GM21360 (cell line): ENCODE data around the gene SHOC1.
"Not testable (repeated sequence)": the region's sequence is repeated elsewhere in the genome, so short reads cannot be mapped to it uniquely, and the experiment has no call there.

Experiments used
- ATAC-seq: cut with Tn5 transposase; IDR thresholded peaks from one replicate; pipeline ENCODE4 v1.9.1; 2021; ENCODE audit warnings: mild to moderate bottlenecking, moderate library complexity; ENCODE audit not compliant: unreplicated experiment

Gene SHOC1

DNA sequence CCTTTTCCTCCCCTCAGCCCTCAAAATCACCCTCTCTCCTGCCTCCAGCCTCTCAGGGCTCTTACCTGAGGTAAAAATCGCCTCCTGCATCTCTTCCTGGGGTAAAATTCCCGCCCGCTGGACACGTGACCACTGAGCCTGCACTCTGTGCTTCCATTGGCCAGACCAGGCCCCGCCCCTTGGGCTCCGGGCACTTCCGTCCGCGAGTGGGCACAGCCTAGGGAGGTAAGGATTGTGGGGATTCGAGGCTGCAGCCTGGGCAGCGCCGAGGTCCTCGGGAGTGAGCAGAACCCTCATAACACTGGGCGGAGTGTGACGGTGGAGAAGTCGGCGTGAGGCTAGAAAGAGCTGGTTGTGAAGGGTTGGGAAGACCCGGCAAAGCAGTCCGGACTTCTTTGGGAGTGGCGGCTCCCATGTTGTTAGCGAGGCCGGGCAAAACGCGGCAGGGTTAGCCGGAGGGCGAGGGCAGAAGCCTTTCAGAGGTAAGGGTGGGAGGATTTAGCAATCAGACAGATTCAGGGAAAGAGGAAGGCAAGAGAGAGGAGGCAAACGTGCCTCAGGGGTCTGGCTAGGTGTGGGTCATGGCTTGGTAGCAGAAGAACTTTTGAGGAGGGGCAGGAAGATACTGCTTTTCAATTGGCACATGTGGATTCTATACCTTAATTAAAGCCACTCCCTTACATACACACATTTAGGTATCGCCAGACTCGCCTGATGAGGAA is at the start of gene SHOC1:
Gene SHOC1 (minus strand): TSS at position 103 of the 722 bp plus-strand sequence. CDS start 3,519 bp downstream, outside the sequence.
- no peak for ATAC-seq

DNA sequence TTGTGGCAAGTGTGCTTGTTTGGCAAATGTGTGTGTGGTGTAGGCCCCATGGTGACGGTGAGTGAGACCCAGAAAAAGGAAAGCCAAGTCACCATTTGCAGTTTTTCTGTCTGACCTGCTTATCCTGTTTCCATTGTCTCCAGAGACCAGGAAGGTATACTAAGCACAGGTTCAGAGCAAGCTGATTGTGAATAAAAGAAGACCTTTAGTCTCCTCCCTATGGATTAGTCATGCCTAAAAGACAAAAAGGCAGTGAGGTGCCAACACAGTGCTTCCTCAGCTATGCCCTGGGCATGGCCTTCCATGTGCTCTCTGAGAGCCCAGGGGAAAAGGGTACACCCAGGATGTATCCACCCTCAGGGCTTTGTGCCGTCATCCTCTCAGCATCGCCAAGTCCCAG is 49.2 kb upstream of the SHOC1 start:
- ATAC-seq = no peak

DNA sequence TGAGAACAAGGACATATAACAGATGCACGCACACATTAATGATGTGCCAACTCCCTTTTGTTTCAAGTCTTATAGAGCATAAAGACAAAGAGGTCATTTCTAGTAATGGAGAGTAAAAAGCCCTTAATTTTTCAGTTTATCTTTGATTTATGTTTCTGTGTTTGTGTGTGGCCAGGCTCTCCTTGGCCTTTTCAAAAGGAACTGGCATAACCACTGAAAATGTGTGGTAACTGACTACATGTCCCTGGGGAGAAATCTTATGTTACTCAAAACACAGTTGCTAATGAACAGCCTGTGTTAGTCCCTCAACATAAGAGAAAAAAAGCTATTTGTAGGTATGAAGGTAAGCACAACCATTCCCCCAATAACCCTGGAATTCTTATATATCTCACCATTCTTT is 47.6 kb upstream of the SHOC1 start:
- ATAC-seq = no peak

DNA sequence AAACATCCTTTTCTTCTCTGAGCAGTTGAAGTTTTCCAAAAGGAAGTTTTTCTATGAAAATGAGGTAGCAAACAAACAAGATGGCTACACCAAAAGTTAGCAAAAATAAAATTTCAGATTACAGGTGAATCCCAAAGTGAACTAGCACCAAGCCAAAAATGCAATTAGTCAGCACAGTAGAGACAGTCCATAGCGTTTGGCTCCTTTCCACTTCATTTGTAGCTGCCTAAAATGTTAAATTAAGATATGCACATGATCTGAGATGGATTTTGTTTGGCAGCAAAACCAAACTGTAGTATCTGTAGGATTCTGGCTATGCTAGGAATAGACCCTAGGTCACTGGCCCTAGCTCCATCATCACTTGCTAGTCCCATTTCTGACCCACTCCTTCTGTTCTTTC is 45.7 kb upstream of the SHOC1 start:
- ATAC-seq = no peak

DNA sequence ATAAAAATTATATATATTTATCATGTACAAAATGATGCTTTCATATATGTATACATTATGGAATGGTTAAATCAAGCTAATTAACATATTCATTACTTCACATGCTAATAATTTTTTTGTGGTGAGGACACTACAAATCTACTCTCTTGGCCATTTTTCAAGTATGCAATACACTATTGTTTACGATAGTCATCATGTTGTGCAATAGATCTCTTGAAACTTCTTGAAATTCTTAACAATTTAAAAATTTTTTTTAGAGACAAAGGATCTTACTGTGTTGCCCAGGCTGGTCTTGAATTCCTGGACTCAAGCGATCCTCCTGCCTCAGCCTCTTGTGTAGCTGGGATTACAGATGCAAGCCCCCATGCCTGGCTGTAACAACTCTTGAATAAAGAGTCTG is 45.2 kb upstream of the SHOC1 start:
- no peak for ATAC-seq

DNA sequence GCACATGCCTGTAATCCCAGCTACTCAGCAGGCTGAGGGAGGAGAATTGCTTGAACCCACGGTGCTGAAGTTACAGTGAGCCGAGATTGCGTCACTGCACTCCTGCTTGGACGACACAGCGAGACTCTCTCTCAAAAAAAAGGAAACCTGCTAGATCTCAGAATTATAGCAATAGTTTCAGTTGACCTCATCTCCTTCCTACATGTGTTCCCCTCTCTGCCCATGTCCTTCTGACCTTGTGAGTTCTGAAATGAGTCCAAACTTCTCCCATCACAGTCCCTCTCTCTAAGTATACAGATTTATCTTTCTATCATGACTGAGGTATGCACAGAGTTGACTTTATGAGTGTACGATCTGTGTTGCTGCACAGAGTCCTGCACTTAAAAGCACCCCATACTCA is 44.6 kb upstream of the SHOC1 start:
- no peak for ATAC-seq

DNA sequence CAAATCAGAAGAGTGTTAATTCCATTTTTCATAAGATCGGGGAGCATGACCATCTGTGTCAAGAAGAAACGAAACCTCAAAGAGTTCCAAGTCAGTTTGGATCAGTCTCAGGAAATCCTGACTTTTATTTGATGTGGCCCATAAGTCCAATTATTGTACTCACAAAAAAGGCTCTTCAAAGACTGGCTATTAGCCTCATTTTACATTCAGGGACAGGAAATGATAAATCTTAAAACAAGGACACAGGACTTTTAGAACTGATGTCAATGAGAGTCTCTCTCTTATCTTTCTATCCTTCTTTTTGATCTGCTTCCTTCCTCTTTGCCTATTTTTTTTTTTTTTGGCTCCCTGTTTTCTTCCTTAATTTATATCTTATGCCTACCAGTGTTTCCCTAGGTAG is 43.7 kb upstream of the SHOC1 start:
- no peak for ATAC-seq

DNA sequence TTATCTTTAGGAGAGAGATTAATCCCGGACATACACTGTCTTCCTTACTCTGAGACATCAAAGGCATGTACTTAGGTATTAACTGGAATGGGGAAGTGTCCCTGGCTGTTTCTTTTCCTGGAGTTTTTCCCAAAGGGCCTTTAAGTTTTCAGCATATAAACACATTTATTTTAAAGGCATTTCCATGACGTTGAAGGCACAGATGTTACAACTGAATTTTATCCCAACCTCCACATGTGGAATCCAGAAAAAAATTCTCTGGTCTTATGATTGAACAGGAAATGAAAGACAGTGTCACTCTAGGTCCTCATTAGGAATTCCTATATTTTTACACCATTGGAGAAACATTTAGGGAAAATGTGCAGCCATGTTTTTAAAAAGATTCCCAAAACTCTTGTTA is 41.6 kb upstream of the SHOC1 start:
- ATAC-seq = no peak

DNA sequence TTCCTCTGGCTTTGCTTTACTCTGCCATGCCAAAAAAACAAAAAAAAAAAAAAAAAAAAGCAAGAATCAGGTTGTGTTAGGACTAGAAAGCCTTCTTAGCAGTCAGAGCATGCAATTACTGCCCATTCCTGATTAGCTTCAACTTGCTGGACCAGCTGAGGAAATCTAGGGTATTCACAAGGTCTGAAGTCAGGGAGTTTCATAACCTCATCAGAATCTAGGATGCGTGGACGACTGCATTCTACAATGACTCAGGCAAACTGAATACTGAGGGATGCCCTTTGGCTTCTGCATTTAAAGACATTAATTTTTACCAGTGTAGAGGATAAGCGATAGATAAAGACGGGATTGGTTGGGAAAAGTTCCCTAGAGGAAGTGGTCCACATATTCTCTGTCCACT is 39.2 kb upstream of the SHOC1 start:
- ATAC-seq = no peak

DNA sequence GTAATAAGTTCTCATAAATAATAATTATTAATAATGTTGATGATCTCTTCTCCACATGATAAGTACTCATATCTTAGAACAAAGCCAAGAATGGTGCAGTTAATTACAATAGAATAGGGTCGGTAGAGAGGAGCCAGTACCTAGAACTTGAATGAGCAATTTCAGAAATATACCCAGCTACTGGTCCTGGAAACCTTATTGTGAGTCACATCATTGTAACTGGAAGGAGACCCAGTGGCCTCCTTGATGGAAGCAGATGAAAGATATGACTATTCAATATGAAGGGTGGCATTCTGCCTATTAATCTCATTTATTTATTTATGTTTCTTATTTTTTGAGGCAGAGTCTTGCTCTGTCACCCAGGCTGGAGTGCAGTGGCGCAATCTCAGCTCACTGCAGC is 37.7 kb upstream of the SHOC1 start:
- ATAC-seq = no peak

DNA sequence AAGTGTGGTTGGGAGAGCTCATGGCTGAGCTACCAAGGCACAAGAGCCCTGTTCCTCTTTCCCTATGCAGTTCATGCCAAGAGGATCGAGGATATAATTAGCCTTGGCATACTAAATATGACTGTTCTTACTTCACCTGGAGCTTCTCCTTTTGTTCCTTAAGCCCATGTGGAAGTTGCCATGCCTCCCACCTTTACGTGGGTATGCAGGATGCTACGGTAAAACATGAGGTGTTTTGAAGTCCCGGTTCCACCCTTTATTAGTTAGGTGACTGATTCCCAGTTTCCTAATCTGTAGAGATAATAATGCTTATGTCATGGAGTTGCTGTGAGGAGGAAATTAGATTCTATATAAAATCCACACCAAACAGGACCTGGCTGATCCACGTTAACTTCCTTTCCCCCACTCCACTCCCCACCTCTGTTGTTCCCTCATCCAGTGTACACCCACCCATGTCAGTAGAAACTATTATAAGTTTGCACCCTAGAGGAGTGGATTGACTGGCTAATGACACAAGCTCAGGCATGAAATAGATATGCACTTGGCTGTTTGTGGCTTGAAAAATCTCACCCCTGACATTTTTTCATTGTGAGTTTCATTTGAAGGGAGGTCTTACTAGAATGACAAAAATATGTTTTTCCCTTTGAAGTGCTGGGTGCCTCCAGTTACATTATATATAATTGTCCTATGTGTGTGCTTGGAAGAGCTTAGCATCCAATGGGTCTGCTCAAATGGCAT is 36.8 kb upstream of the SHOC1 start:
- ATAC-seq = no peak

DNA sequence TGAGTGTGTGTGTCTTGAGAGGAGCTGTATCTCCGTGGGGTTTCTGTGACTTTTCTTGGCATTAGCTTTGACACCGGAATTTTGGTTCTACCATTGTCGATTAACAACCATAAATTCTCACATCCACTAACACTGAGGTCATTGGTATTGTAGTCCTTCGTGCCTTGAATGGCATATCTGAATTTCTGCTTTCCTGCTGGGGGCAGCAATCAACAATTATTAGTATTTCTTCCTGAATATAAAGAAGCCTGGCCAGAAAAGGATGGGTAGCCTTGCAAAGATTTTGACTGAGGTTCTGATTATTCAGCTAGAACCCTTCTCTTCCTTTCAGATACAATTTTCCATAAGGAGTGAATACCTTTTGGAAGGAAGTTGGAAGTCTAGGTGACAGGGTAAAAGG is 33.5 kb upstream of the SHOC1 start:
- no peak for ATAC-seq

DNA sequence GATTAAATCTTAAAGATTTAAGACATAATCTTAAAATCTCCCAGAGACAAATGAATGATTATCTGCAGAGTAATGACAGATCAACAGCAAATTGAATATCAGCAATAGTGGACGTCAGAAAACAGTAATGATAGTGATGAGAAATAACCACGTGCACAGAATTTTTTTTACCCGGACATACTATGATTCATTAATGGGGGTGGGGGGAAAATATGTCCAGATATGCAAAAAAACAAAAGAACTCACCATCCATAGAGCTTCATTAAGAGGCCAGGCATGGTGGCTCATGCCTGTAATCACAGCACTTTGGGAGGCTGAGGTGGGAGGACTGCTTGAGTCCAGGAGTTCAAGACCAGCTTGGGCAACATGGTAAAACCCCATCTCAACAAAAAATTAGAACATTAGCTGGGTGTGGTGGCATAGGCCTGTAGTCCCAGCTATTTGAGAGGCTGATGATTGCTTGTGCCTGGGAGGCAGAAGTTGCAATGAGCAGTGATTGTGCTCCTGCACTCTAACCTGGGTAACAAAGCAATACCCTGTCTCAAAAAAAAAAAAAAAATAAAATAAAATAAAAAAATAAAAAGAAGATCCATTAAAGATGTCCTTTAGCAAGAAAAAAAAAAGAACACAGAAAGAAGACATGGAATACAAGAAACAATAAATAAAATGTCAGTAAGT is 30.9 kb upstream of the SHOC1 start:
- no peak for ATAC-seq

DNA sequence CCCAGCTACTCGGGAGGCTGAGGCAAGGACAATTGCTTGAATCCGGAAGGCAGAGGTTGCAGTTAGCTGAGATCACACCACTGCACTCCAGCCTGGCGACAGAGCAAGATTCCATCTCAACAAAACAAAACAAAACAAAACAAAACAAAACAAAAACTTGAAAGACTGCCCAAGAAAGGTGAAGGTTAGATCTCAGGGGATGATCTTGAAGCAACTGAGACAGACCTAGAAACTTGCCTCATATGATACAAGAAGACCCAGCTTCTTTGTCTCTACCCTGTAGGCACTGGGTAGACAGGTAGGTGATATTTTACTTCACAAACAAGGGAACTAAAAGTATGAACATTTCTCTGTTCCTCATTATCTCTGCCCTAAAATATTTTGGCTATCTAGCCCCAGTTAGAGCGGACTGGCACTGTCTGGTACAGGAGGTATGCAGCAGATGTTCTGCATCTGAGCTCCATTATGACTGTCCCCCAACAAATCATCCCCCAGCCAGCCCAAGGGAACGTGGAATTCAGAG is 26.3 kb upstream of the SHOC1 start:
- no peak for ATAC-seq

DNA sequence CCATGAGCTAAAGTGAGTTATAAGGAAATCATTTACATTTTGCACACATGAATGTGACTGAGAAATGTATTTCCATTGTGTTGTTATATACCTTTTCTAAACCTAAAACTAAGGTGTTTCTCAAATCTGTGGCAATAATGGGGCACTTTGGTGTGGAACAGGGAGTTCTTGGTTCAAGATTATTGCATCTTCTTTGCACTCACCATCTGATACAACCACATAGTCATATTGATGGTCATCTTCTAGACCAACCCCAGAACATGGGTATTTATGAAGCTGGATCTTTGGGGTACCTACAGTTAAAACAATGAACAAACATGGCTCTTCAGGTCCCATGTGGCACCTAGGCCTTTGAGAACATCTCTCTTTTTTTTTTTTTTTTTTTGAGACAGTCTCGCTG is 24.6 kb upstream of the SHOC1 start:
- ATAC-seq = no peak

DNA sequence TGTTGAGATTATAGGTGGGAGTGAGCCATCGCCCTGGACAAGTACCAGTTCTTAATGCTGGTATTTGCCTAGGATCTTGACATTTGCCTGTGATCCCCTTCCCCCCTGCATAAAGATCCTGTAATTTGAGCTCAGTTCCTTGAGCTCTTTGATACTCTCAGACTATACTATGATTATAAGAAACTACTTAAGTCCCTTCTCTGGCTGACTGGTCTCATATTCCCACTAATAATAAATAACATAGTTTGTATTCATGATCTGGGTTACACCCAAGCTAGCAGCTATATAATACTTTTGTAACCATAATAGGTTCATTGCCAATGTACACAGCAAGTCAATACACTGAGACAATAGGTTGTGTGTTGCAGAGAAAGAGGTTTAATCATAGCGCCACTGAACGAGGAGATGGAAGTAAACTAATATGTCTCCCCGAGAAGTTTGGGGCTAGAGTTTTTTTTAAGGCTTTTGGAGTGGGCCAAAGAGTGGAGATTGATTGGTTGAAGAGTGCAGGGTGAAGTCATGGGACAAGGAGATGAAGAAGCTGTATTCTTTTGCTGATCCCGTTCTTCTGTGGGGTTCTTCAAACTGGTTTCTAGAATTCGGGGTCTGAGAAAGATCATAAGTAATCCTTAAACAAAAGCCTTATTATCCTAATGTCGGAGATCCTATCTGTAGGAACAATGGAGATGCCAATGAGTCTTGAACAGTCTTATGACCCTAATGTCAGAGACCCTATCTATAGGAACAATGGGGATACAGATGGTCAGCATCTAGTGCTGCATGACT is 20.7 kb upstream of the SHOC1 start:
- no peak for ATAC-seq

DNA sequence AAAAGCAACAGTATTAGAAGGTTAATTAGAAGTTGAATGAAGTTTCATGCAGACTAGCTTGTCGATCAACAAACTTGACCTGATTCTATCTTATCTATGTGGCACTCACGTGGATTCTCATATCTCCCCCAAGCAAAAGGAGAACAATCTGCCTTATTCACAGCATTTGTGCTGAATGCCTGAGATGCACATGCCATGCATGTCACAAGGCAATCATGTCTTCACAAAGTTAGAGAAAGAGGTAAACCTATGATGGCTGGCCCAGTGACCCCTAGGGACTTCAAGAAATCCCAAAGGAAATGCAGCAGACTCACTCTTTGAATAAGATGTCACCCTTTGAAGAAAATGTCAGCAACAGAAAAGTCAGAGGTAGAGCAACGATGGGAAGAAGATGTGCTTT is 17.6 kb upstream of the SHOC1 start:
- ATAC-seq = no peak

DNA sequence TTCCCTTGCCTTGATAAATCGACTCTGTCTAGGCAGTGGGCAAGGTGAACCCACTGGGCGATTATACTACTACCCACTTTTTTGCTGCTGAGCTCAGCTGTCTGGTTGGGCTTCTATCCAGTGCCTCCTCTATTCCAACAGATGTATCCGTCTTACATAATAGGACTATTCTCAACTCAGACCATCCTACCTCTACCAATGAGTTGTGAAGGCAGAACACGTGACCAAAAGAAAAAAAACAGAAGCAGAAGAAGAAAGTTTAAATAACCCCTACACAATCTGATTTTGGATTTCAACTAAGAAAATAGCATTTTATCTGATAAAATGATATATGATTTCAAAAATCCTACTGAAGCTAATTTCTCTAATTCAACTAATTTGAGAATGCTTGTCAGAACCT is 16.2 kb upstream of the SHOC1 start:
- no peak for ATAC-seq

DNA sequence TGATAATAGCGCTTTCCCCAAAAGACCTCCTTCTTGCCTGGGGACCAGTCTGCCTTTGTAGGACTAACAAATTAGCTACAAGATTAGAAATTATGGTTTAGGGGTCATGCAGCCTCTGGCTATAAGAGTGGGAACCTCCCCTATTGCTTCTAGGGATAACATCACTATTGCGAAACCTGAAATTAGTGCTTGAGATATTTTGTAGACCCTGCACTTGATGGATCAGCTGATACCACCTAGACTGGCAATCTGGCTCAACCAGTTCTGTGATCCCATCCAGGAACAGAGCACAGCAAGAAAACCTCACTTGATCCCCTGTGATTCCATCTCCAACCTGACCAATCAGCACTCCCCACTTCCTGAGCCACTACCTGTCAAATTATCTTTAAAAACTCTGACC is 15.7 kb upstream of the SHOC1 start:
- ATAC-seq = not testable (repeated sequence)

DNA sequence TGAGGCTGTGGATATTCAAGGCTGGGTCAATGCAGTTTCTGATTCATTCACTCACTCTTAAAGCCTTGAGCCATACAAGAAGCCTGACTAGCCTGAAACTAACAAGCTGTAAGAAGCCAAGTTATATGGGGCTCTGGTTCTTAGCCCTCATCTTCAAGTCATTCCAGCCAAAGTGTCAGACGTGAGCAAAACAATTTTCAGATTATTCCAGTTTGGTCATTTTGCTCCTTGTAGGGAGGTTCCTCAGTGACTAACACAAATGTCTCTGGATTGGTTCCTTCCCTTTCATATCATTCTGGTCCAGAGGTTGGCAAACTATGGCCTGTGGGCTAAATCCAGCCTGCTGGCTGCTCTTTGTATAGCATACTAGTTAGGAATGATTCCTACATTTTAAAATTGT is 12.5 kb upstream of the SHOC1 start:
- ATAC-seq = no peak

DNA sequence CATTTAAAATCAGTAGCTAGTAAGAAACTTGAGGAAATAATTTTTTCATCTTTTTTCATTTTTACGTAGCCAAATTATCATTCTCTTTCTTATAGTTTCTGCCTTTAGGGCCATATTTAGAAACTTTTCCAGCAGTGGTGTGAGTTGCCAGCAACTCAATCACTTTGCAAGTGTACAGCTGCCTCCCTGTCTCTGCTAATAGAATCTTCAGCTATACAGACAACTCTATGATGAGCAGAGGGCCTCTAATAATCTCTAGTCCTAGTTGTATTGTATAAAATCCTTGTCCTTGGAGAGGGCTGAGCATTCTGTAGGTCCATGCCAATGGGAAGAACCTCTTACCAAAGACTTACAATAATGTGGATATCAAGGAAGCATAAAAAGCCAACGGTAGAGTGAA is 11.5 kb upstream of the SHOC1 start:
- no peak for ATAC-seq
